Measurements from ENCODE around the gene CLDND1. TPM values are rescaled to one million over a fixed set of nuclear protein-coding genes. Genes with fewer than 3 reads are reported as not detected.
A peak's percentile ranks its signal among the peaks of the same experiment; 100 is the strongest.

The CLDND1 gene
- total and polyA plus RNA-seq, 10 of the 15 experiments (the other 5 are each of a cell fraction or from before 2014, with no cell fraction given) = 97.8 to 225 (median 152) TPM

DNA sequence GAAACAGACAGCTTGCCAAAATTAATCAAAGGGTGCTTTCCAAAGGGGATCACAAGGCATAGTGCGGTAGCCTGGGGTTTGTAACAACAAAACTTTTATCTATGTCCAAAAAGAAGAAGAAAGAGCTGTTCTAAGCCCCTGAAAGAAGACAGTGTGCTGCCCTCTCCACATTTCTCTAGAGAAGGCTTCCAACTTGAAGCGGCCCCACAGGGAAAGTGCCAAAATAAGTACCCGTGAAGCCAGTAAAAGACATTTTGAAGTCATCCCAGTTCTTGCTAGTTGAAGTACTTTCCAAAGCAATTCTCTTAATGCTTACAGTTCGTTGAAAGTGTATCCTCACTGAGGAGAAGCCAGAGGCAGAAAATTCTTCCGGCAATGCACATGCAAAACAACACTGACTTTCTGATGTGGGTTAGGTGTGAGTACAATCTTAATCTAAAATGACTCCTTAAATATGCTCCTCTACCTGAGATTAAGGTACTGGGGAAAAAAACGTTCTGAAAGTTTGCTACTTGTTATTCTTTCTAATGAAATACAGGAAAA lies 30.4 kb upstream of the CLDND1 start (continued):
- peak; percentile 6; the same call in 1 of the 2 replicates for TF ChIP-seq RUNX3 (IDR thresholded peaks at IDR 0.05; ENCODE audit: low read length)
- 0 out of 4 replicates have a peak, but pooled peaks of 1 of the 2 experiments have one; percentile 18 for TF ChIP-seq BHLHE40 (IDR thresholded peaks at IDR 0.05; ENCODE audit: borderline replicate concordance in 1 of 2, low read depth in 2 of 2, low read length in 1 of 2)
- 0 out of 2 replicates have a peak, but pooled peaks have one; percentile 2 for TF ChIP-seq MEF2A (IDR thresholded peaks at IDR 0.05; ENCODE audit: insufficient read depth, low read depth, low read length)
- no peak for TF ChIP-seq NFYB (IDR thresholded peaks at IDR 0.05; ENCODE audit: insufficient read depth, low read depth, low read length)
- TF ChIP-seq LARP7 (IDR thresholded peaks at IDR 0.05) = peak; percentile 53; the same call in 1 of the 2 replicates
- 0 out of 2 replicates have a peak, but pooled peaks have one; percentile 7 for TF ChIP-seq POLR2AphosphoS2 (IDR thresholded peaks at IDR 0.05; ENCODE audit: low read depth, low read length)
- TF ChIP-seq, protein P1, sequence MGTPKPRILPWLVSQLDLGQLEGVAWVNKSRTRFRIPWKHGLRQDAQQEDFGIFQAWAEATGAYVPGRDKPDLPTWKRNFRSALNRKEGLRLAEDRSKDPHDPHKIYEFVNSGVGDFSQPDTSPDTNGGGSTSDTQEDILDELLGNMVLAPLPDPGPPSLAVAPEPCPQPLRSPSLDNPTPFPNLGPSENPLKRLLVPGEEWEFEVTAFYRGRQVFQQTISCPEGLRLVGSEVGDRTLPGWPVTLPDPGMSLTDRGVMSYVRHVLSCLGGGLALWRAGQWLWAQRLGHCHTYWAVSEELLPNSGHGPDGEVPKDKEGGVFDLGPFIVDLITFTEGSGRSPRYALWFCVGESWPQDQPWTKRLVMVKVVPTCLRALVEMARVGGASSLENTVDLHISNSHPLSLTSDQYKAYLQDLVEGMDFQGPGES (IDR thresholded peaks at IDR 0.05) = no peak

DNA sequence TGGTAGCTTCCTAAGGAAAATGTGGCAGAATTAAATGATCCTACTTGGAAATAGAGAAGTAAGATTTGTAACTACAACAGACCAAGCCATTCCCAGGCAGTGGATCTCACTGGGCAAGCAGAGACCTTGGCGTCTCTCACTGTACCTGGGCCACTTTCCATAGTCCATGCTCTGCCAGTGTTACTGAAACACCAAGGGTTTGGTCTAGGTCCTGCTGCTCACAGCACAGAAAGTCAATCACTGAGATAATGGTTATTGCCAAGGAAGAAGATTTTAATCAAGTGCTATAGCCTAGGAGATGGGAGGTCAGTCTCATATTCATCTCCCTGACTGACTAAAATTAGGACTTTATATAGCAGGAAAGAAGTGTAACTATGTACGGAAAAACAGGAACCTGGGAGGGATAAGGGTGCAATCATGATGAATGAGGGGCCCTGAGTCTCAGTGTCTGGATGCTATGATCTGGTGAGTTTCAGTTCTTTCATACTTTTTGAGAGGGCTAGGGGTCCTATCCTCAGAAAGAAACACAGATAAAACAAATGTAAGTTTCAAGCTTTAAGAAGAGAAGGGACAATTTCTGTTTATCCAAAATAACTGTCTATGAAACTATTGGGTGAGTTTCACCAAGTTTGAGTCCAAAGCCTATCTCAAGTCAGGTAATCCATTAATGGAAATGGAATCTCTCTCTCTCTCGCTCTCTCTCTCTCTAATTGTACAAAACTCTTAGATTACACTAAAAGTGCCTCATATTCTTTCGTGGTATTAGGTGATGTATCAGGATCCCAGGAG lies 29.7 kb upstream of the CLDND1 start:
- ChIA-PET CTCF (interaction anchor here (1.1 to 5.9 kb wide), 6 partner anchors 10 to 20 kb away, joined by 3 to 32 read pairs (median 8); no protein-coding TSS in a partner anchor), POLR2A (interaction anchor here (0.9 to 23.2 kb wide), 6 partner anchors 10 to 29 kb away, joined by 3 to 350 read pairs (median 4); partner anchors contain the start of gene GPR15), SMC1A (ENCODE audit: uncharacterized antibody, unreplicated experiment) (interaction anchor here (2.6 to 23.6 kb wide), 5 partner anchors 10 to 27 kb away, joined by 8 to 603 read pairs (median 73); partner anchors contain the start of gene GPR15), RAD21 (ENCODE audit: unreplicated experiment) (interaction anchor here (1.0 to 20.2 kb wide), 5 partner anchors 10 to 41 kb away, joined by 3 to 511 read pairs (median 7); partner anchors contain the start of genes CPOX and GPR15)
- Histone ChIP-seq H3K79me2 (ENCODE audit: control insufficient read depth, insufficient read depth, low read length) (peaks cover 94% of the 10 kb centered on the region), H3K9me3 (replicated peaks; ENCODE audit: control insufficient read depth, insufficient read depth, low read length) (no peaks in the 10 kb centered on the region), H3K9ac (ENCODE audit: control insufficient read depth, insufficient read depth, low read length) (peak overlapping the region; percentile 94), H3K27me3 (replicated peaks in 1 of 2; ENCODE audit: control insufficient read depth in 2 of 2, insufficient read depth in 2 of 2, low read length in 1 of 2) (no peaks in the 10 kb centered on the region), H2AFZ (ENCODE audit: control insufficient read depth, low read depth, low read length) (no peak overlapping the region), H3K4me3 (peak overlapping the region; percentile 73), H3K36me3 (ENCODE audit: control insufficient read depth in 2 of 2, insufficient read depth in 2 of 2, low read length in 1 of 2) (no peaks in the 10 kb centered on the region), H3K4me1 (ENCODE audit: control insufficient read depth, insufficient read depth, low read length) (peaks cover 25% of the 10 kb centered on the region), H3K27ac (ENCODE audit: control insufficient read depth, insufficient read depth) (peak overlapping the region; percentile 100), H3K4me2 (ENCODE audit: control insufficient read depth, insufficient read depth) (peak overlapping the region; percentile 57), H4K20me1 (ENCODE audit: control insufficient read depth, insufficient read depth) (no peaks in the 10 kb centered on the region)
- no peak for DNase-seq (ENCODE audit: low read depth, low spot score)
- BruUV-seq (replicated peaks) = TSS peak; percentile 87
- in situ Hi-C loops (cut with MboI) (no loop called here), intact Hi-C loops (cut with micrococcal nuclease; ENCODE audit: unreplicated experiment) (loop anchor here (10.0 kb wide), 1 partner anchor 862 kb away; no protein-coding TSS in a partner anchor)
- 19% methylated on average over 4 of the region's 4 CpGs for WGBS (ENCODE audit: insufficient coverage, insufficient replicate concordance, low lambda C conversion rate, missing lambda C conversion rate)
- ATAC-seq = peak; percentile 5
- no peak for FAIRE-seq
- TF ChIP-seq LARP7 (IDR thresholded peaks at IDR 0.05) (no peak), RUNX3 (IDR thresholded peaks at IDR 0.05; ENCODE audit: low read length) (no peak; the same call in 1 of the 2 replicates), FOS (IDR thresholded peaks at IDR 0.05; ENCODE audit: borderline replicate concordance, extremely low read depth, insufficient read length) (no peak), SRF (IDR thresholded peaks at IDR 0.05; ENCODE audit: low read depth in 2 of 2, low read length in 2 of 2) (no peak), FOXM1 (IDR thresholded peaks at IDR 0.05; ENCODE audit: low read depth, low read length) (0 out of 2 replicates have a peak, but pooled peaks have one; percentile 5), MEF2B (IDR thresholded peaks at IDR 0.05; ENCODE audit: partially characterized antibody, poor library complexity, severe bottlenecking) (no peak), MTA3 (IDR thresholded peaks at IDR 0.05; ENCODE audit: borderline replicate concordance, low read length) (no peak), WRNIP1 (IDR thresholded peaks at IDR 0.05; ENCODE audit: borderline replicate concordance, low read depth, low read length) (no peak), ZNF217 (IDR thresholded peaks at IDR 0.05) (no peak), RB1 (IDR thresholded peaks at IDR 0.05; ENCODE audit: borderline replicate concordance) (no peak), CHD1 (IDR thresholded peaks at IDR 0.05; ENCODE audit: low read depth, low read length) (peak; percentile 75; the same call in 1 of the 2 replicates), IKZF1 (conservative IDR thresholded peaks at IDR 0.05) (peak; percentile 62; the same call in 1 of the 2 replicates)
- TF ChIP-seq, protein P2, sequence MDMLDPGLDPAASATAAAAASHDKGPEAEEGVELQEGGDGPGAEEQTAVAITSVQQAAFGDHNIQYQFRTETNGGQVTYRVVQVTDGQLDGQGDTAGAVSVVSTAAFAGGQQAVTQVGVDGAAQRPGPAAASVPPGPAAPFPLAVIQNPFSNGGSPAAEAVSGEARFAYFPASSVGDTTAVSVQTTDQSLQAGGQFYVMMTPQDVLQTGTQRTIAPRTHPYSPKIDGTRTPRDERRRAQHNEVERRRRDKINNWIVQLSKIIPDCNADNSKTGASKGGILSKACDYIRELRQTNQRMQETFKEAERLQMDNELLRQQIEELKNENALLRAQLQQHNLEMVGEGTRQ (IDR thresholded peaks at IDR 0.05; ENCODE audit: borderline replicate concordance, low read depth, low read length) = no peak
